HG03139 (cell line): ENCODE data around the gene CEP57.
"Not testable (repeated sequence)": the region's sequence is repeated elsewhere in the genome, so short reads cannot be mapped to it uniquely, and the experiment has no call there.

Experiments used
- ATAC-seq: cut with Tn5 transposase; IDR thresholded peaks from one replicate; pipeline ENCODE4 v1.9.1; 2021; ENCODE audit not compliant: unreplicated experiment

CEP57 gene

GRCh38 chr11:95853862-95854261 lies 63.6 kb downstream of the CEP57 start:
- ATAC-seq = no peak

- not testable (repeated sequence) for ATAC-seq
These were observed 64.1 kb downstream of the CEP57 start for GRCh38 chr11:95854362-95854761.

GRCh38 chr11:95860024-95860423 lies 69.7 kb downstream of the CEP57 start:
- not testable (repeated sequence) for ATAC-seq

GRCh38 chr11:95863486-95864140 lies 73.3 kb downstream of the CEP57 start:
- ATAC-seq = no peak

- ATAC-seq = no peak
These were observed 76.8 kb downstream of the CEP57 start for GRCh38 chr11:95867105-95867504.

- not testable (repeated sequence) for ATAC-seq
These were observed 80.6 kb downstream of the CEP57 start for GRCh38 chr11:95870877-95871276.

GRCh38 chr11:95877291-95877690 lies 87.0 kb downstream of the CEP57 start:
- no peak for ATAC-seq
